Left lung (tissue), 10 donors: Measurements from ENCODE around the gene CAB39L. TPM values are rescaled to one million over a fixed set of nuclear protein-coding genes. Genes with fewer than 3 reads are reported as not detected.

Source experiments
- ATAC-seq: fragments of 200-7000 bp; cut with Tn5 transposase; one replicate; pipeline ENCODE4 v1.9.1; 2020; ENCODE audit warnings: moderate library complexity
- DNase-seq, 4 donors: peaks; one replicate each; pipeline ENCODE4 v3.0.0-alpha.2; 2013 to 2020
- H3K27ac ChIP-seq, 2 donors: fragments of 200-600 bp; sonication (generic) in 1 of 2; one replicate each; pipeline versions ENCODE4 v1.5.0 to v1.8.0; 2020 to 2021
- H3K27me3 ChIP-seq, 2 donors: fragments of 200-600 bp; sonication (generic) in 1 of 2; one replicate each; pipeline versions ENCODE4 v1.5.0 to v1.8.0; 2020 to 2021
- H3K36me3 ChIP-seq, 2 donors: fragments of 200-600 bp; sonication (generic) in 1 of 2; one replicate each; pipeline versions ENCODE4 v1.5.0 to v1.8.0; 2020 to 2021
- H3K4me1 ChIP-seq, 2 donors: fragments of 200-600 bp; one replicate each; pipeline ENCODE4 v1.8.0; 2021
- H3K4me3 ChIP-seq, 2 donors: fragments of 200-600 bp; sonication (generic) in 1 of 2; one replicate each; pipeline versions ENCODE4 v1.5.0 to v1.8.0; 2020 to 2021; ENCODE audit warnings: mild to moderate bottlenecking in 1 of 2
- H3K9me3 ChIP-seq, 2 donors: fragments of 200-600 bp; sonication (generic) in 1 of 2; one replicate each; pipeline versions ENCODE4 v1.5.0 to v1.8.0; 2020 to 2021
- intact Hi-C, 2 donors: fragments of 100-400 bp; cut with DNase I; formaldehyde crosslinking; loops; one replicate each; pipeline versions ENCODE4 v1.11.2 to v1.14.2; 2022
- polyA plus RNA-seq, 6 donors: library from polyadenylated mRNA; unstranded; fragments of 120-200 nt; gene quantifications; one replicate each; pipeline ENCODE4 v1.2.1, GENCODE V29; 2013; ENCODE audit not compliant: insufficient read length in 6 of 6
- total RNA-seq, 2 donors: library from RNA; stranded (reverse); fragmentation: NEBNext Ultra II Directional; extraction: Animal tissue kit (Norgen Biotek cat#: 25700); gene quantifications; one replicate each; pipeline ENCODE4 v1.2.1, GENCODE V29; 2021
- TF ChIP-seq, protein P1 (sequence below), 2 donors: fragments of 200-600 bp; sonication (generic) in 1 of 2; IDR thresholded peaks; one replicate each; pipeline versions ENCODE4 v1.5.0 to v1.8.0; 2021; ENCODE audit warnings: antibody characterized with exemption in 2 of 2
- donor health status: DM: no; HTN: yes; CAD: no.
- donor health status: DM: no; HTN: no; CAD: no.

CAB39L gene
- total and polyA plus RNA-seq, 8 donors: 8.6 to 12.8 (median 10.1) TPM

DNA sequence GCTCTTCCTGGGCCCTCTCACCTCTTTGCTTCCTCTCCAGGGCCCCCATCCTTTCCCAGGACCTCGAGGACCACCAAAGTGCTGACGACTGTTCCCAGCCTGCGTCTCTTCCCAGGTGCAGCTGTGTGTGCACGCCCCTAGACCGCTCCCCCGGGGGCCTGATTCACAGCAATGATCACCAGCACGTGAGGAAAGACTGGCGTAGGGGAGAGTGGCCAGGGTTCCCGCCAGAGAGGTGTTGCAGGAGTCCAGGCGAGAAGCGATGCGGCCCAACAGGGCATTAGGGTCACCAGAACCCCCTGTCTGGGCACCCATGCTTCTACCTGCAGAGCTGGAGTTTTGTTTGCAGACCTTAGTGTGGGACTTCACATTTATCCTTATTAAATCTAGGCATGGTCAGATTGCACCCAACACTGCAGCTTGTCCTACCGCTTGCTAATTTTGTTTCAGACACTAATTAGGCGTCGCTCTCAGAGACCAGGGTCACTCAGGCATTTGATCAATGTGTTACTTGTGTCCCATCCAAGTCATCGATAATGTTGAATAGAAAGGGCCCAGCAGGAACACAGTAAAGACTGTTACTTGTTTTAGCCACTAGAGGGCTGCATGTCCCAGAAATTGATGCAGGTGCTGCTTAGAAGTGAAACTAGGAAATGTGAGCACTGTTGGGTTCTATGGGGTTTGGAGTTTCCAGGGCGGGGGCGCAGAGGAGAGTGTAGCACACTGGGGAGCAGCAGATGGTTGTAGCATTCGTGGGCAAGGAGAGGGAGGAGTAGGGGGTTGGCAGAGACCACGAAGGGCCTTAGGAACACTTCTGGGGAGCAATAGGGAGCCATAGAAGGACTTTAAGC is 142.9 kb downstream of the CAB39L start:
- ATAC-seq (peak; percentile 92), DNase-seq (peak in 3 of 4 donors; percentile 50 to 72 (median 61))
- peaks cover 0 to 7% of the 10 kb centered on the region in 2 donors for H3K36me3 ChIP-seq
- no peaks in the 10 kb centered on the region for H3K9me3 ChIP-seq
- intact Hi-C loops: no loop called here
- H3K27me3 ChIP-seq: no peaks in the 10 kb centered on the region
- H3K4me3 ChIP-seq: peak overlapping the region in 1 of 2 donors; percentile 17
- no peak overlapping the region for H3K27ac ChIP-seq
- peaks cover 0 to 15% of the 10 kb centered on the region in 2 donors for H3K4me1 ChIP-seq
- TF ChIP-seq, protein P1, sequence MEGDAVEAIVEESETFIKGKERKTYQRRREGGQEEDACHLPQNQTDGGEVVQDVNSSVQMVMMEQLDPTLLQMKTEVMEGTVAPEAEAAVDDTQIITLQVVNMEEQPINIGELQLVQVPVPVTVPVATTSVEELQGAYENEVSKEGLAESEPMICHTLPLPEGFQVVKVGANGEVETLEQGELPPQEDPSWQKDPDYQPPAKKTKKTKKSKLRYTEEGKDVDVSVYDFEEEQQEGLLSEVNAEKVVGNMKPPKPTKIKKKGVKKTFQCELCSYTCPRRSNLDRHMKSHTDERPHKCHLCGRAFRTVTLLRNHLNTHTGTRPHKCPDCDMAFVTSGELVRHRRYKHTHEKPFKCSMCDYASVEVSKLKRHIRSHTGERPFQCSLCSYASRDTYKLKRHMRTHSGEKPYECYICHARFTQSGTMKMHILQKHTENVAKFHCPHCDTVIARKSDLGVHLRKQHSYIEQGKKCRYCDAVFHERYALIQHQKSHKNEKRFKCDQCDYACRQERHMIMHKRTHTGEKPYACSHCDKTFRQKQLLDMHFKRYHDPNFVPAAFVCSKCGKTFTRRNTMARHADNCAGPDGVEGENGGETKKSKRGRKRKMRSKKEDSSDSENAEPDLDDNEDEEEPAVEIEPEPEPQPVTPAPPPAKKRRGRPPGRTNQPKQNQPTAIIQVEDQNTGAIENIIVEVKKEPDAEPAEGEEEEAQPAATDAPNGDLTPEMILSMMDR (IDR thresholded peaks at IDR 0.05): peak; percentile 83 to 89

DNA sequence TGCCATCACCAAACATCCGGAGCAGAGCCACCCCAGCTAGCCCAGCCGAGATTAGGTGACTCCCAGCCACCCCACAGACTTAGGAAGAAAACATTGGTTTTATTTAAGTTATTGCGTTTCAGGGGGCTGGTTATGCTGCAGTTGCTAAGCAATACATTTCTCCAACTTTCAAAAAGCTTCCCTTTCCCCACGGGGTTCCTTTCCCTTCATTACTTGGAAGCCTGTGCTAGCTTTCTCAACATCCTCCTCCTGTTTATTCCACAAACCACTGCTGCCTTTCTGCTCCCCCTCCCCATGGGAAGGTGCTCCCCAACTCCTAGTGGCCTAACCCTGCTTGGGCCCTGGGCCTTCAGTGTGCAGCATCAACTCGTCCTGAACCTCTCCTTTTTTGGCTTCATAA is 143.6 kb downstream of the CAB39L start:
- intact Hi-C loops: no loop called here
- ATAC-seq (no peak), DNase-seq (no peak)
- peaks cover 0 to 15% of the 10 kb centered on the region in 2 donors for H3K4me1 ChIP-seq
- no peaks in the 10 kb centered on the region for H3K9me3 ChIP-seq
- no peak overlapping the region for H3K4me3 ChIP-seq
- no peaks in the 10 kb centered on the region for H3K27me3 ChIP-seq
- H3K27ac ChIP-seq: no peak overlapping the region
- TF ChIP-seq, protein P1 (IDR thresholded peaks at IDR 0.05): no peak
- H3K36me3 ChIP-seq: peaks cover 0 to 13% of the 10 kb centered on the region in 2 donors

DNA sequence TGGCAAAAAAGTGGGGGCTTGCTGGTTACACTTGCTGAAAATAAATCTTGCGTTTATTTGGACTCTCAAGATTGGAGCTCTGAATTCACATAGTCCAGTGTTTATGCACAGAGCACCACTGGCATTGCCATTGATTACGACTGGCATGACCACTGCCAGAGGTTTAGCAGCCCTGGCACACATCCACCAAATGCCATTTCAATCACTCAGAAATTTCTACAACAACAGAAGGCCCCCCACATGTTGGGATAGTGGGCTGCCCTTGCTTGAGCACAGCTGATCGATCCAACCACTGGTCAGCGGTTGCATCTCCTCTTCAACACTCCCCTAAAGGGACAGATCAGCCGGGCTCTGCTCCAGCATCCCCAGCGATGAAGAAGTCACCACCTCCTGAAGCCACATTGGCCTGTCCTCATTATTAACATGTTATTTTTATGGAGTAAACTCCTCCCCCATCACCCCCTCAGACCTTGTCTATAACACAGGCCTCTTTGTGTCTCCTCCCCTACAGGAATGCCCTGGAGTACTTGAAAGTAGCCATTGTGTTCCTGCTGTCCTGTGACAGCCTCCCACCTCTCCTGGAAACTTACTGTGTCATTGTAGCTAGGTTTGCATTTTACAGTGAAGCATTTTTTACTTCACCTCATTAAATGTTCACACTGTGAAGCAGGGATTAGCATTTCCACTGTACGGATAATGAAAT is 144.8 kb downstream of the CAB39L start:
- no peak for ATAC-seq
- Histone ChIP-seq H3K4me1 (peaks cover 0 to 15% of the 10 kb centered on the region in 2 donors), H3K36me3 (peaks cover 0 to 20% of the 10 kb centered on the region in 2 donors), H3K9me3 (no peaks in the 10 kb centered on the region), H3K27ac (no peak overlapping the region), H3K4me3 (no peak overlapping the region), H3K27me3 (no peaks in the 10 kb centered on the region)
- no peak for DNase-seq
- TF ChIP-seq, protein P1 (IDR thresholded peaks at IDR 0.05): no peak
- intact Hi-C loops: loop anchor here in 1 of 2 donors (5.0 kb wide), 1 partner anchor 308 kb away; no protein-coding TSS in a partner anchor

DNA sequence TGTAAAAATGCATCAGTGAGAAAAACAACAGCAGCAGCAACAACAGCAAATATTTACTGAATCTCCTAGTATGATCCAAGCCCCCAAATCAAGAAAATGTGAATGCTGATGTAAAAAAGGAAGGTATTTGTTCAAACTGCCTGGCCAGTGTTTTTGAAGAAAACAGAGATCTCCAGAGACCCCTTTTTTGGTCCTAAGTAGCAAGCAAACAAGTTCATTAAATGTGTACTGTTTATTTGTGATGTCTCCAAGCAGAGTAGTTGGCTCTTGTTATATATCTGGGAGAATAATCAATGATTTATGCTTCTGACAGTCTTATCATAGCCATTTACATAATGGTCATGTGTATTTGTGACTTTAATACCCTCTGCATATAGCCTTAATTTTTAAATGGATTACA is 145.4 kb downstream of the CAB39L start:
- TF ChIP-seq, protein P1 (IDR thresholded peaks at IDR 0.05): no peak
- intact Hi-C loops: loop anchor here in 1 of 2 donors (5.0 kb wide), 1 partner anchor 309 kb away; no protein-coding TSS in a partner anchor
- ATAC-seq: no peak
- no peak overlapping the region for H3K4me3 ChIP-seq
- no peaks in the 10 kb centered on the region for H3K9me3 ChIP-seq
- H3K27ac ChIP-seq: no peak overlapping the region
- H3K4me1 ChIP-seq: peaks cover 0 to 10% of the 10 kb centered on the region in 2 donors
- no peaks in the 10 kb centered on the region for H3K27me3 ChIP-seq
- no peak for DNase-seq
- H3K36me3 ChIP-seq: peaks cover 0 to 20% of the 10 kb centered on the region in 2 donors

DNA sequence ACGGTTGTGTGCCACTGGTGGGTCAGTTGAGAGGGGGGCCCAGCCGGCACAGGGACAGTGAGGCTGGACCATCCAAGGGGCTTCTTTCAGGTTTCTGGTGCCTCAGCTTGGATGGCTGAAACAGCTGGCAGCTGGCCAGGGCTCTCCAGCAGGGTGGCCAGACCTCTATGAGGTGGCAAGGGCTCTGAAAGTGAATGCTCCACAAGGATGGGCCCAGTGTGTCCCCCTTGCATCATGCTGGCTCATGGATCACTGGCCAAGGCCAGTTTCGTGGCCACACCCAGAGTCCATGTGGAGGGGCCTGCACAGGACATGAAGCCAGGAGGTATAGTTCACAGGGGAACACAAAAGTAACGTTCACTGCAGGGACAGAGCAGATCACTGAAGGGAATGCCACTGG is 146.5 kb downstream of the CAB39L start:
- H3K27me3 ChIP-seq: no peaks in the 10 kb centered on the region
- TF ChIP-seq, protein P1 (IDR thresholded peaks at IDR 0.05): no peak
- intact Hi-C loops: loop anchor here in 1 of 2 donors (5.0 kb wide), 1 partner anchor 310 kb away; no protein-coding TSS in a partner anchor
- H3K4me3 ChIP-seq: no peak overlapping the region
- no peaks in the 10 kb centered on the region for H3K9me3 ChIP-seq
- no peak for DNase-seq
- no peak overlapping the region for H3K27ac ChIP-seq
- H3K36me3 ChIP-seq: peaks cover 0 to 23% of the 10 kb centered on the region in 2 donors
- ATAC-seq: no peak
- H3K4me1 ChIP-seq: peaks cover 5 to 8% of the 10 kb centered on the region in 2 donors
